KOPT-K1 (cell line): ENCODE results near the gene HBQ1.

Experiments
- H3K27ac ChIP-seq: fragments of 200-600 bp; sonication (generic); 2 replicates; pipeline ENCODE4 v1.5.1; 2016; ENCODE audit warnings: antibody characterized with exemption, mild to moderate bottlenecking, low read depth, low read length; ENCODE audit not compliant: poor library complexity, severe bottlenecking
- H3K36me3 ChIP-seq: fragments of 200-600 bp; sonication (generic); 2 replicates; pipeline ENCODE4 v1.5.1; 2017; ENCODE audit warnings: antibody characterized with exemption, mild to moderate bottlenecking, low read length, moderate library complexity; ENCODE audit not compliant: insufficient read depth
- H3K9me3 ChIP-seq: fragments of 200-600 bp; sonication (generic); 2 replicates; pipeline ENCODE4 v1.5.1; 2017; ENCODE audit warnings: antibody characterized with exemption, low read length, mild to moderate bottlenecking; ENCODE audit not compliant: insufficient read depth, poor library complexity, severe bottlenecking

The HBQ1 gene

GRCh38 chr16:178668-179015, 1.6 kb upstream of the HBQ1 start:
- Histone ChIP-seq H3K9me3 (no peaks in the 10 kb centered on the region), H3K36me3 (peaks cover 10% of the 10 kb centered on the region; the same call in 1 of the 2 replicates), H3K27ac (no peak overlapping the region)

DNA sequence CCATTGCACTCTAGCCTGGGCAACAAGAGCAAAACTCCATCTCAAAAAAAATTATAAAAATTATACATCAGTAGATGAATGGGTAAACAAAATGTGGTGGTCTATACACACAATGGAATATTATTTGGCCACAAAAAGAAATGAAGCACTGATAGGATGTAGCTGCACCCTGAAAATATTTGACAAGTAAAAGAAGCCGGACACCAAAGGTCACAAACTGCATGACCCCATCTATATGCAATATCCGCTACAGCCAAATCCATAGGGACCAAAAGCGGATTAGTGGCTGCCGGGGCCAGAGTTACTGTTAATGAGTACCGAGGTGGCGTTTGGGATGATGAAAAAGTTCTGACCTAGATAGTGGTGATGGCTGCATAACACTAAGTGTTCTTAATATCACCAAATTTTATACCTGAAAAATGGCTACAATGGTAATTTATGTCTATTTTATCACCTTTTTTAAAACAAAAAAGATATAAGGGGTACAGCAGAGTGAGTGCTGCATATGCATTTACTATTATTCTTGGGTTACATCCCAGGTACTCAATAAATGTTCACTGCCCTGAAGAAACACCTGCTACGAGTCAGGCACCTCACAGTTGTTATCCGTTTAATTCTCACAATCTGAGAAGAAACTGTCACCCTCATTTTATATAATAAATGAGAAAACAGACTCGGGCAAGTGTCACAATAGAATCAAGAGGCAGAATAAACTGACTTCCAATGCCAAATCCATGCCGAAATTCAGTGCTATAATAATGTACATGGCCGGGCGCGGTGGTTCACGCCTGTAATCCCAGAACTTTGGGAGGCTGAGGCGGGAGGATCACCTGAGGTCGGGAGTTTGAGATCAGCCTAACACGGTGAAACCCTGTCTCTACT, 807 bp upstream of the HBQ1 start:
- H3K9me3 ChIP-seq, result no peaks in the 10 kb centered on the region

DNA sequence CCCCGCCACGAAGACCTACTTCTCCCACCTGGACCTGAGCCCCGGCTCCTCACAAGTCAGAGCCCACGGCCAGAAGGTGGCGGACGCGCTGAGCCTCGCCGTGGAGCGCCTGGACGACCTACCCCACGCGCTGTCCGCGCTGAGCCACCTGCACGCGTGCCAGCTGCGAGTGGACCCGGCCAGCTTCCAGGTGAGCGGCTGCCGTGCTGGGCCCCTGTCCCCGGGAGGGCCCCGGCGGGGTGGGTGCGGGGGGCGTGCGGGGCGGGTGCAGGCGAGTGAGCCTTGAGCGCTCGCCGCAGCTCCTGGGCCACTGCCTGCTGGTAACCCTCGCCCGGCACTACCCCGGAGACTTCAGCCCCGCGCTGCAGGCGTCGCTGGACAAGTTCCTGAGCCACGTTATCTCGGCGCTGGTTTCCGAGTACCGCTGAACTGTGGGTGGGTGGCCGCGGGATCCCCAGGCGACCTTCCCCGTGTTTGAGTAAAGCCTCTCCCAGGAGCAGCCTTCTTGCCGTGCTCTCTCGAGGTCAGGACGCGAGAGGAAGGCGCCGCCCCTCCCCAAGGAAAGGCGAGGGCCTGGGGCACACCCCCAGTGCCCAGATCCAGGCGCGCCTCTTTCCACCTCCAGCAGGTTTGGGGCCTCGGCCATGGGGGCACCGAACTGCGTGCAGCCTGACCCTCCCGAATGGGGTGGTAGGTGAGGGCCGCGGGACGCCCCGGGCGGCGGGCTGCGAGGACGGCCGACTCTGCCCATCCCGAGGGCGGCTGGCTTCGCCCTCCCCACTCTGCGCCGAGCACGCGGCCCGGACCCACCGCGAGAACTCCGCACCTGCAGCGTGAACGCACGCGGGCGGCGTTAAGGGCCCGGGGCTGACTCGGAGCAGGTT, 664 bp downstream of the HBQ1 start:
- Histone ChIP-seq H3K9me3 (no peaks in the 10 kb centered on the region), H3K27ac (no peak overlapping the region), H3K36me3 (peaks cover 32% of the 10 kb centered on the region)

More for the DNA sequence above, 807 bp upstream of the HBQ1 start:
- Histone ChIP-seq H3K27ac (no peak overlapping the region), H3K36me3 (peaks cover 18% of the 10 kb centered on the region)

DNA sequence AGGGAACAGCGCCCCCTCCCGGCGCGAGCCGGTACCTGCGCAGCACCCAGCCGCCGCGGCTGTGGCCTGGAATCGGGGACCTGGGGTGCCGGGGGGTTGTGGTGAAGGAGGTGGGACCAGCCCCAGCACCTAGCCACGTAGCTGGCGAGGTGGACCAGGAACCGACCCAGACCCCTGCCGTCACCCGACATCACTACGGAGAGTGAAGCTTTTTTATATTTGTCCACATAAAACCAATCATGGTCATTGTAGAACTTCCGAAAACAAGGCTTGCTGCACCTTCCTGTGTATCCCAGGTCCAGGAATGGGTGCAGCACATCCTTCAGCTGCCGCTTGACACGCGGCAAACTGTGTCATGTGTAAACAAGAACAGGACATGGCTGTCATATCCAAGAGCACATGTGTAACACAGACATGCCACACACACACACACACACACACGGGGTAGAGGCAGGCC, 1.3 kb downstream of the HBQ1 start:
- Histone ChIP-seq H3K9me3 (no peaks in the 10 kb centered on the region), H3K36me3 (peaks cover 33% of the 10 kb centered on the region), H3K27ac (no peak overlapping the region)

- peaks cover 43% of the 10 kb centered on the region for H3K36me3 ChIP-seq
- H3K27ac ChIP-seq, result no peak overlapping the region
- peaks cover 4% of the 10 kb centered on the region for H3K9me3 ChIP-seq
Measured at GRCh38 chr16:183005-183404, 2.7 kb downstream of the HBQ1 start.

- Histone ChIP-seq H3K27ac (no peak overlapping the region), H3K9me3 (peaks cover 4% of the 10 kb centered on the region), H3K36me3 (peaks cover 66% of the 10 kb centered on the region)
Measured at GRCh38 chr16:185213-185612, 5.0 kb downstream of the HBQ1 start.

DNA sequence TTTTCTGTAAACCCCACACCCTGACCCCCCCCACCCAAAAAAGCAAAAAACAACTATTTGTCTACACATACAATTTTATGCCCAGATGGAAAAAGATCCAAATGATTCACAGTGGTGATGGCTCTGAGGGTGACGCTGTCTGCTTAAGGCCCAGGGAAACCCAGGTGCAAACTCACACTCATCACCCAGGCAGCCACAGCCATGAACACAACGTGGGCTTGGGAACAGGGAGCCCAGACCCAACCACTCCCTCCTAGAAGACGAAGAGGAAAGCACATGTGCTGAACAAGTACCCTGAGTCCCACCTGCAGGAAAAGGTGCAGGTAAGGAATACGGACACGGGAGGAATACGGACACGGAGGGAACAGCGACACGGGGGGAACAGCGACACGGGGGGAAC, 5.4 kb downstream of the HBQ1 start:
- Histone ChIP-seq H3K9me3 (peaks cover 4% of the 10 kb centered on the region), H3K27ac (no peak overlapping the region), H3K36me3 (peaks cover 70% of the 10 kb centered on the region)

DNA sequence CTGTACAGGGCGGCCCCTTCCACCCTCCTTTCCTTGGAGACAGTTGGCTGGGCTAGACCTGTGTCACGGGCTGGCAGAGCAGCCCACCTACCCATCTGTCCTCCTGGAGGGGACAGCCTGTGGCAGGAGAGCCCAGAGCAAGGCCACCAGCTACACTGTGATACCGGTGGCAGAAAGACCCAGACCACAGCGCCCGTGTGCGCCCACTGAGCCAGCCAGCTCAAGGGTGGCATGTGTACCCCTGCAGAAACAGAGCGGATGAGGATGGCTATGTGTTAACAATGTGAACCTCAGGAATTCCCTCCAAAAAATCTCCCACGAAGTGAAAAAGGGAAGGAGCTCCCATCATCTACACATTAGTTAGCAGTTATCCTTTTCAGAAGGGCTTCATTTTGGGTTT, 7.1 kb downstream of the HBQ1 start:
- Histone ChIP-seq H3K9me3 (peaks cover 4% of the 10 kb centered on the region), H3K36me3 (peaks cover 87% of the 10 kb centered on the region), H3K27ac (no peak overlapping the region)

GRCh38 chr16:188674-189073, 8.4 kb downstream of the HBQ1 start:
- Histone ChIP-seq H3K9me3 (peaks cover 4% of the 10 kb centered on the region), H3K27ac (no peak overlapping the region), H3K36me3 (peaks cover 89% of the 10 kb centered on the region)

DNA sequence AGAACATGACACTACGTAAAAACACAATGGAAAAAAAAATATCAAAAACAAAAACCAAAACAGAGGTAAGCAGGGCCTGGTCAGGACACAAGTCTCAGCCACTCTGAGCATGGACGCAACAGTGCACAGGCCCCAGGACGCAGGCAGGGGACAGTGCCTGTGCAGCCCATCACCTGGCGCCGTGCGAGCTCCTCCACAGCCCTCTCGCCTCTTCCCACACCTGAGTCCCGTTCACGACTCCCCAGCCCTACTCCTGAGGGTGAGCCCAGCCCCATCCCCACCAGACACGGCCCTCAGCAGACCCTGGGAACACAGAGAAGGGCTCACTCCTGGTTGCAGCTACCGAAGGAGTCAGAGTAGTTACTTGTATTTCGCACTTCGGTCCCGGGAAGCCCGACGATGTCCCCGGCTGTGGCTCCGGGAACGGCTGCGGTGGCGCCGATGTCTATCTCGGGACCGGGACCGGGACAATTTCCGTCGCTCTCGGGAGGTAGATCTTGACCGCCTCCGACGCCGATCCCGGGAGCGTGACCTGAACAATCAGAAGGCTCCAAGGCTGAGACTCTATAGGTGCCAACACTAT, 9.4 kb downstream of the HBQ1 start:
- Histone ChIP-seq H3K36me3 (peaks cover 90% of the 10 kb centered on the region), H3K9me3 (peaks cover 4% of the 10 kb centered on the region)

GRCh38 chr16:191831-192230, 11.6 kb downstream of the HBQ1 start:
- H3K36me3 ChIP-seq, result peaks cover 99% of the 10 kb centered on the region
- H3K9me3 ChIP-seq, result peaks cover 4% of the 10 kb centered on the region
- no peak overlapping the region for H3K27ac ChIP-seq

More for the DNA sequence above, 9.4 kb downstream of the HBQ1 start:
- no peak overlapping the region for H3K27ac ChIP-seq

- Histone ChIP-seq H3K36me3 (peaks cover 100% of the 10 kb centered on the region), H3K27ac (no peak overlapping the region), H3K9me3 (no peaks in the 10 kb centered on the region)
Measured at GRCh38 chr16:192686-193085, 12.4 kb downstream of the HBQ1 start.

DNA sequence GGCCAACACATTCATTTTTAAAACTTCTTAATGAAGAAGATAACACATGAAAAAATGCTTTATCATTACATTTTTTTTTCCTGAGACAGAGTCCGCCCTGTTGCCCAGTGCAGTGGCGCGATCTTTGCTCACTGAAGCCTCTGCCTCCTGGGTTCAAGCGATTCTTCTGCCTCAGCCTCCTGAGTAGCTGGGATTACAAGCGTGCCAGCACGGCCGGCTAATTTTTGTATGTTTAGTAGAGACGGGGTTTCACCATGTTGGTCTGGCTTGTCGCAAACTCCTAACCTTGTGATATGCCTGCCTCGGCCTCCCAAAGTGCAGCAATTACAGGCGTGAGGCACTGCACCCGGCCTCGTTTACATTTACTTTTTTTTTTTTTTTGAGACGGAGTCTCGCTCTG, 13.2 kb downstream of the HBQ1 start:
- no peak overlapping the region for H3K27ac ChIP-seq
- peaks cover 100% of the 10 kb centered on the region for H3K36me3 ChIP-seq
- no peaks in the 10 kb centered on the region for H3K9me3 ChIP-seq

DNA sequence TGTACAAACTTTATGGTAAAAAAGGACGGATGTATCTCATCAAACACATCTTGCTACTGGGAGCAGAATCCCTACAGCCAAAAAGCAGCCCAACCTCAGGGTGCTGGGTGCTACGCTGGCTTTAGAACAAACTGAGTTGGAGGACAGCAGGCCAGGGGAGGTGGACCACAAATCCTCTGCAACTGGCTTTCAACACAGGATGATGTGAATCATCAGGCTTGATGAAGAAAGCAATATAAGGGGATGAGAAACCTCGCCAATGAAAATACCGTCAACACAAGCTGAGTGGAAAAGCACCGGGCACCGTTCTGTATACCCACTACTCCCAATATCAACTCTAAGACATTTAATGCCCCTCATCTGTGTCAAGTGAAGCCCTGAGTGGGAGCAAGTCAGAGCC, 14.3 kb downstream of the HBQ1 start:
- Histone ChIP-seq H3K9me3 (no peaks in the 10 kb centered on the region), H3K36me3 (peaks cover 100% of the 10 kb centered on the region), H3K27ac (no peak overlapping the region)

DNA sequence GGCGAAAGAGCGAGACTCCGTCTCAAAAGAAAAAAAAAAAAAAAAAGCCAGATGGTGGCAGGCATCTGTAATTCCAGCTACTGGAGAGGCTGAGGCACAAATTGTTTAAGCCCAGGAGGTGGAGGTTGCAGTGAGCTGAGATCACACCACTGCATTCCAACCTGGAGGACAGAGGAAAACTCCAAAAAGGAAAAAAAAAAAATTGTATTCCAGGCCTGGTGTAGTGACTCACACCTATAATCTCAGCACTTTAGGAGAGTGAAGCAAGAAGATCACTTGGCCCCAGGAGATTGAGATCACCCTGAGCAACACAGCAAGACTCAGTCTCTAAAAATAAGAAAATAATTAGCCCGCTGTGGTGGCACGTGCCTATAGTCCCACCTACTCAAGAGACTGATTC, 20.1 kb downstream of the HBQ1 start:
- Histone ChIP-seq H3K27ac (no peak overlapping the region), H3K9me3 (no peaks in the 10 kb centered on the region), H3K36me3 (peaks cover 100% of the 10 kb centered on the region)
